Stimulated activated CD8-positive, alpha-beta memory T cell treated with anti-CD3 and anti-CD28 coated beads, Interleukin-15, amount 100 ng/mL, for 48 hours (primary cell): ENCODE measurements around the gene ATP9B.

Experiments
- DNase-seq, 2 donors: peaks; one replicate each; pipeline ENCODE4 v3.0.0-alpha.2; 2020; ENCODE audit warnings: low read depth in 2 of 2

Gene ATP9B

DNA sequence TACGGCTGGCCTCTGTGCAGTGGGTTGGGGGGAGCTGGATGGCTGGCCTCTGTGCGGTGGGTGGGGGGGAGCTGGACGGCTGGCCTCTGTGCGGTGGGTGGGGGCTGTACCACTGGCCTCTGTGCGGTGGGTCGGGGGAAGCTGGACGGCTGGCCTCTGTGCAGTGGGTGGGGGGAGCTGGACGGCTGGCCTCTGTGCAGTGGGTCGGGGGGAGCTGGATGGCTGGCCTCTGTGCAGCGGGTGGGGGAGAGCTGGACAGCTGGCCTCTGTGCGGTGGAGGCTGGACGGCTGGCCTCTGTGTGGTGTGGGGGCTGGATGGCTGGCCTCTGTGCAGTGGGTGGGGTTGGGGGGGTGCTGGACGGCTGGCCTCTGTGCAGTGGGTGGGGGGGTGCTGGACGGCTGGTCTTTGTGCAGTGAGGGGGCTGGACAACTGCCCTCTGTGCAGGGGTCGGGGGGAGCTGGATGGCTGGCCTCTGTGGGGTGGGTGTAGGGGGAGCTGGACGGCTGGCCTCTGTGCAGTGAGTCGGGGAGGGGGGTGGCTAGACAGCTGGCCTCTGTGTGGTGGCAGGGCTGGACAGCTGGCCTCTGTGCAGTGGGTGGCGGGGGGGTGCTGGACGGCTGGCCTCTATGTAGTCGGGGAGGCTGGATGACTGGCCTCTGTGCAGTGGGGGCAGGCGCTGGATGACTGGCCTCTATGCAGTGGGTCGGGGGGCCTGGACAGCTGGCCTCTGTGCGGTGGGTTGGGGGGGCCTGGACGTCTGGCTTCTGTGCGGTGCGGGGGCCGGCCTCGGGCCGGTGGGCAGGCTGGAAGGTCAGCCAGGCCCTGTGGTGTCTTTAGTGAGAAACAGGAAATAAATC, 358.4 kb downstream of the ATP9B start:
- DNase-seq, result no peak
